Activated CD8-positive, alpha-beta memory T cell treated with anti-CD3 and anti-CD28 coated beads, Interleukin-2, amount 50 U/mL, for 48 hours (primary cell): ENCODE measurements around the gene MR1.
A peak's percentile ranks its signal among the peaks of the same experiment; 100 is the strongest.
"Not testable (repeated sequence)": the region's sequence is repeated elsewhere in the genome, so short reads cannot be mapped to it uniquely, and the experiment has no call there.

ENCODE experiments used
- DNase-seq: peaks from one replicate; pipeline ENCODE4 v3.0.0-alpha.2; 2020

Gene MR1

DNA sequence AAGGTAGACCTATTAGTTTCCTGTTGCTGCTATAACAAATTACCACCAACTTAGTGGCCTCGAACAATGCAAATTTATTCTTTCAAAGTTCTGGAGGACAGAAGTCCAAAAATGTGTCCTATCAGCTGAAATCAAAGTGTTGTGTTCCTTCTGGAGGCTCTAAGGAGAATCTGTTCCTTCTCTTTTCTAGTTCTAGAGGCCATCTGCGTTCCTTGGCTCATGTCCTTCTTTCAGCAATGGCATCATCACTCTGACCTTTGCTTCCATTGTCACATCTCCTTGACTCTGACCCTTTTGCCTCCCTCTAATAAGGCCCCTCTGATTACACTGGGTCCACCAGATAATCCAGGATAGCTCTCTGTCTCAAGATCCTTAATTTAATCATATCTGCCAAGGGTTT lies 1.2 kb upstream of the MR1 start:
- DNase-seq: no peak

DNA sequence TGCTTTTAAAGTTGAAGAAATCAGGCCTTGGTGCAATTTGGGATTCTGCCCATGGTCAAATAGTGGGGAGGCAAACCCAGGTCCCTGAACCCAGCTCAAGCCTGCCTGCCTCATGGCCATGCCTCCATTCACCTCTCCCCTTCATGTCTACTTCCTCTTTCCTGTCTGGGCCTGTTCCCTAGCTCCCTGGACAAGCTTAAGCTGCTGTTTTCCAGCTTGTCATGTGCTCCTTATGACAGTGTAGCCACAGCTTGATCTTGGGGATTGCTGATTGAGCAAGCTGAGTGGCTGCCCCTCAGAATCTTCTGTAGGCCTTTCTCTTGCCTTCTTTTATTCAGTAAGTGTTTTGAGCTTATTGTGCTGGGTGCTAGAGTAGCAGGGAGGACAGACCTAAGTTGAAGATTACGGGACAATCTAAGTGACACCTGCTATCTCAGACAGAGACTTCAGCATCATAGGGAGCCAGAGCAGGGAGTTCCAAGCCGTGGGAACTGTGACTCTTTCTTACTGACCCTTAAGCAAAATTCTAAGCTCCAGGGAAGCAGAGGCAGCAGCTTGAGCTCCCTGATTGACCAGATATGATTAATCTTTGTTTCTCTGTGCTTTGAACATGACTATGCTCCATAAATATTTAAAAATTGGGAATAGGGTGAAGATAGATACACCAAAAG lies 520 bp upstream of the MR1 start:
- peak; percentile 67 for DNase-seq

DNA sequence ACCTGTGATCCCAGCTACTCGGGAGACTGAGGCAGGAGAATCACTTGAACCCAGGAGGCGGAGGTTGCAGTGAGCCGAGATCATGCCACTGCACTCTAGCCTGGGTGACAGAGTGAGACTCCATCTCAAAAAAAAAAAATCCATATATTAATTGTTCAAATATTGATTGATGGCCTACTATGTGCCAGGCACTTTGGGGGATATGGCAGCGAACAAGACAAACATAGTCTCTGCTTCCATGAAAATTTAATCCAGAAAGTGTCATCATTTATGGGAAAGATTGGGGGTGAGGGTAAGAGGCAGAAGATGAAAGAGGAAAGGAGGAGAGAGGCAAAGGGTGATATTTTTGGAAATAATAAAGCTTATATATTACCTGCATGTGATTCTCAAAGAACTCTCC lies 1.4 kb downstream of the MR1 start:
- DNase-seq: not testable (repeated sequence)

DNA sequence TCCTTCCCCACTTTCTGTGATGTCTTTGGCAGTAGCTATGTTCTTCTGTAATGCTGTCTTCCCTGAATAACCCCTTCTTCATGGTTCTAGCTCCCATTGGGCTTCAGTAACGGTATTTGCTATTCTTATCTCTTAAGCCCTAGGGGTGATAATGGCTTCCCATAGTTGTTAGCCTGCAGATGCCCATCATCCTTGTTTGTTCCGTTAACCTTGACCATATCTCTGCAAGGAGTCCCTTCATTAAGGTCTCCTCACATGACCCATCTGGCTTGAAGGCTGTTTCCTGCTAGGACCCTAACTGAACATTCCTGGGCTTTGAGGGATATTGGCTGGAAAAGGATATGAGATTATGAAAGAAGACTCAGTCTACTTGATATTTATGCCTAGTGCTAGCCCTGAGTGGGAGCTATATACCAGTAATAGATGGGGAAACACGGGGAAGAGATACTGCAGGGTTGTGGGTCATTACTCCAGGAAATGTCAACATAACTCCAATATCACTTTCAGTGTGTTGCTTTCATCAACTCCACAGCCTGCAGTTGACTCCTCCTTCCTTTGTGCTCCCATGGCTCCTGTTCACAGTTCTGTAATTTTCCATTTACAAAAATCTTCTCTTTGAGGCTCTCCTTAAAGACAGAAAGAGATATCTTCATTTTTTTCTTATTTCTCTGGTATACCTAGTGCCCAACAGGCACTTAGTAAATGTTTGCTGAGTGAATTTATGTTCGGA lies 2.5 kb downstream of the MR1 start:
- DNase-seq: no peak

DNA sequence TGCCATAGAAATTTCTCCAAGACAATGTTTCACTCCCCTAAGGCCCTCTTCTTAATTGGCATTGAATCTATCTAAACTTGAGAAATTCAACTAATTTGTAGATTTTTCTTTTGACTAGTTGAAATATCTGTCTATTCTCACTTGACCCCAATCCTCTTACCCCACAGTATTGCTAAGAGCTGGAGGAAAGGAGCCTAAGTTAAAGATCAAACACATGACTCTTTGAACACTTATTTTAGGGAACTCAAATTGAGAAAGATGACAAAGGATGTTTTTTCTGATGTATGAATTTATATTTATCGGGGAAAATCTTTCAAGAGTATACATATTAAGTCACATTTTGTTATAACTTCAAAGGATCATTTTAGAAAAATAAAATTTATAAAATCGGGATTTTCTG lies 3.6 kb downstream of the MR1 start:
- no peak for DNase-seq

DNA sequence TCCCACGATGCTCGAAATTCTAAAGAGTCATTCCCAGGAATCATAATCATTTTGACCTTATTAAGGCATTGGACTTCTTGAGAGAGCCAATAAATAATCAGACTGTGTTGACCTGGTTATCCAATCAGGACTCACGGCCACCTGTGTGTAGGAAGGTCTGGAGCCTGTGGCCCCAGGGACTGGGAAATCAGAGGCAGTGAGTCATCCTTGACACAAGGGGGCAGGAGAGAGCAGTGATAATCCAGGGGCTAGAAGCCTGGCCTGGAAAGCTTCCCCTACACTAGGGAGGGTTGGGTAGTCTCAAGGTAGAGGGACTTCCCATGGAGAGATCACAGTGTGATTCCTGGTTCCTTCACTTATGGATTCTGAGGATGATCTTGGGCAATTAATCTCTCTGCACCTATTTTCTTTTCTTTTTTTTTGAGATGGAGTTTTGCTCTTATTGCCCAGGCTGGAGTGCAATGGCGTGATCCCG lies 4.7 kb downstream of the MR1 start:
- DNase-seq: peak; percentile 76

DNA sequence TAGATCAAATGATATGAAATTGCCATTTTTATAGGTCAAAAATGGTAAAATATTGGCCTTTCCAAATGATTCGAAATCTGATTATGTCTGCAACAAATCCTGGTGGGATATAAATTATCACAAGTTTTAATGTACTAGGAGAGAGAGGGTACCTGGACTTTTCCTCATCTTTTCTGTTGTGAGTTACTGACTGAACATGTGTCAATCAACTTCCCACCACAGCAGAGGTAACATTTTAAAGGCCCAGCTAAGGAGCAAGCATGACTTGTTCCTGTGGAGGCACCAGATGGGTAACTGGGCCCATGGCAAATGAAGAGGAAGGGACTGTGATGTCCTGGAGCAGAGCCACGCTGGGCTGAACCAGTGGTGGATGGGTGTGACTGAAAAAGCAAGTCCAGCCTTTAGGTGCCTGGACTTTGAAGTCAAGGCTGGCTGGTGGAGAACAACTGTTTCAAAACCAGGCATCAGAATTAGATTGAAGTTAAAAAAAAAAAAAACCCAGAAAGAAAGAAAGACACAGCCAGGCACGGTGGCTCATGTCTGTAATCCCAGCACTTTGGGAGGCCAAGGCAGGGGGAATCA lies 6.6 kb downstream of the MR1 start:
- DNase-seq: no peak

DNA sequence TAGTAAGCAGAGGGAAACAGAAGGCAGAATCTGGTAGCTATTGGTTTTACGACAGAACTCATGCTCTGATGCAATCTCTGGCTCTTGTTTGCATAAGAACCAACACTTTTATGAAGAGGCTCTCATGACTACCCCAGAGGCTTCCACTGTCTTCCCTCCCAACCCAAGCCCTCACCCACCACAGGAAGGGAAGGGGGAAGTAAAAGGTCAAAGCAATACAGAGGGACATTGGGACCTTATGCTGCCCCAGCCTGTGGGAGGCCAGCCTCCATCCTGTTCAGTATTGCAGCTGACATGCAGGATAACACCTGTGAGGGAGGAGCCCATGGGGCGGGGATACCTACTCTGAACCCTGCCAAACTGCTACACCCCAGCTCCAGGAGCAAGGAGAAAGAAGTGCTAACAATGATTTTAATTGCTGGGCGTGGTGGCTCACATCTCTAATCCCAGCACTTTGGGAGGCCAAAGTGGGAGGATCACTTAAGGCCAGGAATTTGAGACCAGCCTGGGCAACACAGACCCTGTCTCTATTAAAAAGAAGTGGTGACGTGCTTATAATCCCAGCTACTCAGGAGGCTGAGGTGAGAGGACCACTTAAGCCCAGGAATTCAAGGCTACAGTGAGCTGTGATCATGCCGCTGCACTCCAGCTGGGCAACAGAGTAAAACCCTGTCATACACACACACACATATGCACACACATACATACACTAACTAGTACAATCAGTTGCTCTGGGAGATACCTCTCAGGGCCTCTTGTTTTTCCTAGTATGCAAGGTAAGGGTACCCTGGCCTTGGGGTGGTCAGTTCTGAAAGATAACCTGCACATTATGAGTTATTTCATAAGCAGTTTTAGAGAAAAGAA lies 9.5 kb downstream of the MR1 start:
- no peak for DNase-seq

DNA sequence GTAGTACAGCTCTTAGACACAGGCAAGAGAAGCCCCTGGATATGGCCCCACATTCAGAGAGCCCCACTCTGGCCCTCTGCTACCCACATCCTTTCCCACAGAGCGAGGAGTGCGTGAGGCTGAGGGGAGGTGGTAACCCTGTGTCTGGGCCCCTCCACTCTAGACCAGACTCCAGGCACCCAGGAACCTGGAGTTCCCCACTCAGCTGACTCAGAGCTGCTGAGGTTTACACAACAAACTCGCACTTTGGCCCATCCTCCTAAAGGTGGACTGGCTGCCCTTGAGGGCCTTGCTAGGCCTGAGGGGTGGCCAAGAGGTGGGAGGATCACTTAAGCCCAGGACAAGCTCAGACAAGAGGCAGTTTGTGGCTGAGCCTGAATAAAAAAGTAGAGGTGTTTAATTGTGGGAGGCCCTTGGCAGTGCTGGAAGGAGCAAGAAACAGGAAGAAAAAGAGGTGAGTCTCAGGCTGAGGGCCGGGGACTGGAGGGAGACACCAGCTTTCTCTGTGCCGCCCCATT lies 10.7 kb downstream of the MR1 start:
- peak; percentile 78 for DNase-seq

DNA sequence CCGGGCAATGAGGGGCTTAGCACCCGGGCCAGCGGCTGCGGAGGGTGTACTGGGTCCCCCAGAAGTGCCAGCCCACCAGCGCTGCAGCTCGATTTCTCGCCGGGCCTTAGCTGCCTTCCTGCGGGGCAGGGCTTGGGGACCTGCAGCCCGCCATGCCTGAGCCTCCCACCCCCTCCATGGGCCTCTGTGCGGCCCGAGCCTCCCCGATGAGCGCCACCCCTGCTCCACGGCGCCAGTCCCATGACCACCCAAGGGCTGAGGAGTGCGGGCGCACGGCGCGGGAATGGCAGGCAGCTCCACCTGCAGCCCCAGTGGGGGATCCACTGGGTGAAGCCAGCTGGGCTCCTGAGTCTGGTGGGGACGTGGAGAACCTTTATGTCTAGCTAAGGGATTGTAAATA lies 12.2 kb downstream of the MR1 start:
- not testable (repeated sequence) for DNase-seq

DNA sequence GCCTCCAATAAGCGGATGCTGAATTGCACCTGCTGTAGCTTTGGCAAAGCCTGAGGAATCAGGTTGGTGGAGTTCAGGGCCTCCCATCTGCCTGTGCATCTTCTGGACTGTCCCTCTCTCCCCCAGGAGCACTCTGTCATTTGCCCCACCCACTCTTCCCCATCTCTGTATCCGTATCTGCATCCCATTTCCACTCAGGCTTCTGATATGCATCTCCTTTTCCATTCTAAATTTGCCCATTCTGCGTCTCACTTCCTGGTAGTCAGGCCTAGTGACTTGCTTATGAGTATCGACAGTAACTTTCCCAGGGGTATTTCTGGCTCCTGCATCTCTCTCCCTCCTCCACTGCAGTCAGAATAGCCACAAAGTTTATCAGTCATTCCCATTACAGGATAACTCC lies 15.6 kb downstream of the MR1 start:
- DNase-seq: no peak

DNA sequence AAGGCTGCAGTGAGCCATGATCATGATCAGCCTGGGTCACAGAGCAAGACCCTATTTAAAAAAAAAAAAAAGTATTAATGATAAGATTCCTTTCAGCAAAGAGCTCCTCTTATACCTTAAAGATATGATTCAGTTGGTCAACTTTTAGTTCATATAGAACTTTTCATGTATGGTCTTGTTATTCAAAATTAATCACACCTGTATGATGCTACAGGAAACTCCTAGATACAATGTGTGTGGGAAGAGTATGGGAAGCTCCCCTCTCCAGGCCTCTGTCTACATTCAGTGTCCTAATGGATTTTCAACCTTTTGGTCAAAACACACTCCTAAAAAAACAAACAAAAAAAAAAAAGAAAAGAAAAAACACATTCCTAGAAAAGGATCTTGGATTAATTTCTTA lies 17.1 kb downstream of the MR1 start:
- DNase-seq: no peak

DNA sequence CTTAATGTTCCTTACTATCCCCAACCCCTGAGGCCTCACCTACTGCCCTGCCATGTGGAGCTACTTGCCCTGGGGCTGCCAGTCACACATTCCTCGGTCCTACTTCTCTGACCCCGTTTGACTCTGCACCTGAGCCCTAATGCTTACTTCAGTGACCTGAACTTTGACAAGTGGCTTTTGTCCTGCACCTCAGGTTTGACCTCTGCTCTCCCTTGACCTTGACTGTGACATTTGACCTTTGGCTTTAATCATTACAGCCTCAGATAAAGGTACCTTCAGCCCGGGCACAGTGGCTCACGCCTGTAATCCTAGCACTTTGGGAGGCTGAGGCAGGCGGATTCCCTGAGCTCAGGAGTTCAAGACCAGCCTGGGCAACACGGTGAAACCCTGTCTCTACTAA lies 22.8 kb downstream of the MR1 start:
- DNase-seq: no peak

DNA sequence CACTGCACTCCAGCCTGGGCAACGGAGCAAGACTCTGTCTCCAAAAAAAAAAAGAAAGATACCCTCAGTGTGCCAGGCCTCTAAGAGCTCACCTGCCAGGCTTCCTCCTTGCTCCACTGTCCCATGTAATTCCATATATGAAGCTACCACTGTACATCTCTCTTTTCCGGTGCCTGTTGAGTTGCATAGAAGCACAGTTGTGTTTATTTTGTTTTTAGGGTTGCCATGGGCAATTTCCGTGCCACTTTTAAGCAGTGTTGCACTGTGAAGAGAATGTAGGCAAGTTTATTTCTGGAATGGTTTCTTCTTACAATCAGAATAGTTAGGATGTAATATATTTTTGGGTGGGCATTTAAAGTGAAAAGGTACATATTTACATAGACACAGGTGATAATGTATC lies 23.3 kb downstream of the MR1 start:
- no peak for DNase-seq

DNA sequence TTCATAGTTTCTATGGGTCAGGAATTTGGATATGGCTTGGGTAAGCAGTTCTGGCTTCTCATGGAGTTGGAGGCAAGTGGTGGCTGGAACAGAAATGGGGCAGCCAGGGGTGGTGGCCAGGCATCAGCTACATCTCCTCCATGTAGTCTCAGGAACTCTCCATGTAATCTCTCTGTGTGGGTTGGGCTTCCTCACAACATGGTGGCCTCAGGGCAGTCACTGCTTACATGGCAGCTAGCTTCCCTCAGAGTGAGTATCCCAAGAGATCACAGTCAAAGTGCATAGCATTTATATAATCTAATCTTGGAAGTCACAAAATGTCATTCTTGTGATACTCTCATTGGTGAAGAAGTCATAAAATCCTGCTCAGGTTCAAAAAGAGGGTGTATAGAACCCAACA lies 25.7 kb downstream of the MR1 start:
- no peak for DNase-seq

DNA sequence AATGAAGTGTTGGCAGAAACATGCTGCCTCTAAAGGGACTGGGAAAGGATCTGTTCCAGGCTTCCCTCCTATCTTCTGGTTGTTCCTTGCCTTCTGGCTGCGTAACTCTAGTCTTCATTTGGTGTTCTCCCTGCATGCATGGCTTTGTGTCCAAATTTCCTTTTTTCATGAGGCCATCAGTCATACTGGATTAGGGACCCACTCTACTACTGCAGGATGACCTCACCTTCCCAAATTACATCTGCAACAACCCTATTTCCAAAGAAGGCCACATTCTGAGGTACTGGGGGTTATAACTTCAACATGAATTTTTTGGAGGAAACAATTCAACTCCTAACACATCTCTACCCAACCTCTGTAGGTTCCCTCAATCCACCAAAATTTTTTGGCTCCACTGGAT lies 26.3 kb downstream of the MR1 start:
- DNase-seq: no peak

DNA sequence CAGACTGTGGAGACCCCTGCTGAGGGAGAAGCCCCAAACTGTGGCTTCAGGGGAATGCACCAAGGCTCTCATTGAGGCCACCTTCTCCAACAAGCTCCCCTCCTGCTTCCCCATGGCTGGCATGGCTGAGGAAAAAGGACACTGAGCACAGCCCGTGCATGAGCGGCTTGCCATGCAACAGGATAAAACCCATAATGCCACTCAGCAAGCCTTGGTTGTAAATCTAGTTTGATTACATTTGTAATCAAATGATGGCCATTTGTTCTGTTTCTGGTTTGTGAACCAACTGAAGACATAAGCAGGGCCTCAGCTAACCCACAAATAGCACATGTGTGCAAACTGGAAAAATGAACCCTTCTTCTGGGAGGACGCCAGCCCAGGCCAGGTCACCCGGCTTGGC lies 27.2 kb downstream of the MR1 start:
- DNase-seq: not testable (repeated sequence)

DNA sequence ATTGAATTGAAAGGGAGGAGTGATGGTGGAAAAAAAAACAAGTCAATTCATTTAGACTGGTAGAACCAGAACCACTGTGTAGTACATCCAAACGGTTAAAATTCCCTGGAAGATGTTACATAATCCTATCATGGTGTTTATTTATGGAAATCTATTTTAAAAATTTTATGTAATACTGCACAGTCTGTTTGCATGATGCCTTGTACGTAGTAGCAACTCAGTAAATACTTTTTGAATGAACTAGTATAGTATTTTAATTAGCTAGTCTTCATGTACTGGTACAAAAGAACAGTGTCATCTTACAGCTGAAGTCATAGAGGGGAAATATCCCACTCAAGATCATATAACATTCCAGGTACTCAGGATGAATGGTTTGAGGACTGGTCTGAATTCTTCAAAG lies 27.7 kb downstream of the MR1 start:
- DNase-seq: no peak

DNA sequence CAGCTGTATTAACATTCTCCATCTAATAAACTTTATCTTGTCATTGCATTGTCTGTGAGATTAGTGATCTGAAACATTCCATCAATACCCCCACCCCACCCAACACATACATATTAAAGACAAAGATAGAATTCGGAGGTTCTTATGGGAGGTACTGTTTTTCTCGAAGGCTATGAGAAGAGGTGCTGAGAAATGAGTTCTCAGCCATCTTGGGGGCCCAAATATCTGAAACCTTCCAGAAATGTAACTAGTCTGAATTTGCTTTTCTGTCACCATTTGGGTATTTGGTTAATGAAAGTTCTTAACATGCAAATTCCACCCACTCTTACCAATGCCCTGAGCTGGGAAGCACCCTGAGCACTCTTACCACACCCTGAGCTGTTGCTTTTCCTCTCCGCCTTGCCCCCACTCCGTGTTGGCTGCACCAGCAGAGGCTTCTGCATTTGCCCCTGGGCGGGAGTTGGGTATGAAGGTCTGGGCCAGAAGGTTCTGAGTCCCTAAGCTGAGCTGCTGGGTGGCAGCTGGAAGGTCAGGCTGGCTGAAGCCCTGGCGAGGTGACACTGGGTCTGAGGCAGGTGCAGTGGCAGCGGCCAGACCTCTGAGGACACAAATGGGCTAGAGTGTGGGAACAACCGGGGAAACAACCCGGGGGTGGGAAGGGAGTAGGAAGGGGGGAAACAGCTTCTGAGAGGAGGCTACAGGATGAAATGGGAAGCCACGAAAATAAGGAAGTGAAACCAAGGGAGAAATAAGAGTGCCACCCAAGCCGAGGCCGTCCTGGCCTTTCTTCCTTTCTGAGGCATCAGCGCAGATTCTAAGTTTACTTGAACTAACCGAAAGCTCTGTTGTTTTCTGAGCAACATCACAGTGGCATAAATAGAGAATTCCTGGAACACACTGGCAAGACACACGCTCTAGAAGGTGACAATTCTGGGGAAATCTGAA lies 28.4 kb downstream of the MR1 start:
- DNase-seq: no peak

DNA sequence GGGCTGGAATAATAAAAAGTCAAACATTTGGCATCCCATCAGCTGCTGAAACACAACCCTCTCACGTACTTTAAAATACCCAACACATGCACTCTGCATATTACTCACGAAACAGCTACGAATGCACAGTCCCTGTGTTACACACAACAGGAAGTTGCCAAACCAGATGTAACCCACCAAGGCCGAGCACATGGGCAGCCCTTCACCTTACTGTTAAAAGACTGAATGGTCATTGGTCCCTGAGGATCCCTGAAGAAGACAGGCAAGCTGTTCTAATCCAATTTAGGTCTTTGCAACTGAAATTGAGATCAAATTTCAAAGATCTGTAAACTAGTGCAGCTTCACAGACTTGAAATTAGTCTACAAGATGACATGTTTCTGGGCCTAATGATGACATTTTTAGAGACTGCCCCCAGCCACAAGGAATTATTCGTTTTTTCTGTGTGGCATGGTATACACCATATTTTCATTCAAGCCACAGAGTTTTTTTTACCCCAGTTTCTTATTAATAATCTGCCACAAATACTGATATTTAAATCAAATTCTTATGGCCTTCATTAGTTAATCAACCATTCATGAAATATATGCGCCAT lies 29.1 kb downstream of the MR1 start:
- no peak for DNase-seq

DNA sequence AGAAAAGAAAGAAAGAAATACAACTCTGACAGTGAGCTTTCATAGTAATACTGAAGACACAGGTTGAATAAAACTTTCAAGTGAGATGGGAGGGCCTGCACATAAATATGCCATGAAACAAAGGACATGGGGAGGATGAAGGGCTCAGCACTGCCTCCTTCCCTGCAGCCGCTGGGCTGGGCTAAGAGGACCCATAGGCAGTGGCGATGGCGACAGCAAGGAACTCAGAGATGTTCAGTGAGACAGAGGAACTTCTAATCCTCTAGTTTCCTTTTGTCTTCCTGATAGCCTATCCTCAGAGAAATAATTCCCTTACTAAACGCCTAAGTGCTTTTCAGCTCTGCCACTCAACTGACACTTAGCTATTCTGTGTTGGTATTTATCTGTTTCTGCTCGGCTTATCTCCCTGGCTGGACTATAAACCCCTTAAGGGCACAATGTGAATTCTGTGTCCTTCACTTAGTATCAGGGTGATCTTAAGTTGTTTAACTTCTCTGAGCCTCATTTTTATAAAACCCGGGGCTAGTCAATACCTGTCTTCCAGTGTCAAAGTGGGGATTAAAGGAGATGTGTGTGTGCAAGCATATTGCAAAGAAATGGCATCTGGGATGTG lies 30.3 kb downstream of the MR1 start:
- DNase-seq: no peak
